Measurements from ENCODE around the gene HSPBAP1.

- TF ChIP-seq CTCF (IDR thresholded peaks at IDR 0.05) (no peak), POLR2A (IDR thresholded peaks at IDR 0.05) (no peak)
Observed at GRCh38 chr3:122694966-122695365, 98.7 kb downstream of the HSPBAP1 start.
